ENCODE data around the gene CYP24A1. TPM values are rescaled to one million over a fixed set of nuclear protein-coding genes. Genes with fewer than 3 reads are reported as not detected.

The CYP24A1 gene
- total RNA-seq, 3 donors from 2014 or later (not counting 1 experiment from before 2014, with no cell fraction given), result 0.12 TPM; not detected in 2

DNA sequence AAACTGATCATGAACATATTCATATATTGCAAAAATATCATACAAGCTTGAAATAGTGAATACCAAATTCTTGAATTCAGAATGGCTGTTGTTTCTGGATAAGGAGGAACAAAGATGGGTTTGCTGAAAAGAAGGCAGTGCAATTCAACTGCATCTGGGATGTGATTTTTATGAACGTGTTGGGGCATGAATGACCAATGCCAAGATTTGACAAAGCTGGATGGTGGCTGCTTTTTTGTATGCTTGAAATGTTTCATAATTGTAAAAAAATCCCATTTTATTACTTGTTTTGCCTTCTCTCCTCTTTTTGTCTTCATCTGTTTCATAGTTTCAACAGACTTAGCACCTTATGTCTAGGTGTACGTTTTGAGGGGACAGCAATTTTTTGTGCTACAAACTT is 66.6 kb downstream of the CYP24A1 start:
- intact Hi-C loops (cut with micrococcal nuclease), result no loop called here
- H3K27ac ChIP-seq (ENCODE audit: low read length), result no peak overlapping the region
- peaks cover 0 to 4% of the 10 kb centered on the region in 2 donors for H3K4me1 Mint-ChIP-seq
- H3K4me3 Mint-ChIP-seq, result no peak overlapping the region
- no peak overlapping the region for H3K4me3 ChIP-seq (ENCODE audit: low read length)
- H3K27ac Mint-ChIP-seq, result no peak overlapping the region
- no peaks in the 10 kb centered on the region for H3K36me3 Mint-ChIP-seq
- H3K9me3 ChIP-seq (ENCODE audit: control insufficient read depth, insufficient read depth, low read length), result no peaks in the 10 kb centered on the region
- H3K27me3 Mint-ChIP-seq (ENCODE audit: low read depth in 2 of 2), result peaks cover 0 to 7% of the 10 kb centered on the region in 2 donors
- H3K27me3 ChIP-seq (ENCODE audit: control insufficient read depth, insufficient read depth, low read length), result no peaks in the 10 kb centered on the region
- TF ChIP-seq, protein P1, sequence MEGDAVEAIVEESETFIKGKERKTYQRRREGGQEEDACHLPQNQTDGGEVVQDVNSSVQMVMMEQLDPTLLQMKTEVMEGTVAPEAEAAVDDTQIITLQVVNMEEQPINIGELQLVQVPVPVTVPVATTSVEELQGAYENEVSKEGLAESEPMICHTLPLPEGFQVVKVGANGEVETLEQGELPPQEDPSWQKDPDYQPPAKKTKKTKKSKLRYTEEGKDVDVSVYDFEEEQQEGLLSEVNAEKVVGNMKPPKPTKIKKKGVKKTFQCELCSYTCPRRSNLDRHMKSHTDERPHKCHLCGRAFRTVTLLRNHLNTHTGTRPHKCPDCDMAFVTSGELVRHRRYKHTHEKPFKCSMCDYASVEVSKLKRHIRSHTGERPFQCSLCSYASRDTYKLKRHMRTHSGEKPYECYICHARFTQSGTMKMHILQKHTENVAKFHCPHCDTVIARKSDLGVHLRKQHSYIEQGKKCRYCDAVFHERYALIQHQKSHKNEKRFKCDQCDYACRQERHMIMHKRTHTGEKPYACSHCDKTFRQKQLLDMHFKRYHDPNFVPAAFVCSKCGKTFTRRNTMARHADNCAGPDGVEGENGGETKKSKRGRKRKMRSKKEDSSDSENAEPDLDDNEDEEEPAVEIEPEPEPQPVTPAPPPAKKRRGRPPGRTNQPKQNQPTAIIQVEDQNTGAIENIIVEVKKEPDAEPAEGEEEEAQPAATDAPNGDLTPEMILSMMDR (IDR thresholded peaks at IDR 0.05), result no peak
- no peak for ATAC-seq
- H3K9me3 Mint-ChIP-seq, result no peaks in the 10 kb centered on the region
- H3K36me3 ChIP-seq (ENCODE audit: control insufficient read depth, insufficient read depth, low read length), result no peaks in the 10 kb centered on the region
- 87% methylated on average over 2 of the region's 2 CpGs for WGBS (ENCODE audit: insufficient coverage)
- DNase-seq, result no peak
- H3K4me1 ChIP-seq (ENCODE audit: control insufficient read depth, insufficient read depth, low read length), result no peaks in the 10 kb centered on the region

DNA sequence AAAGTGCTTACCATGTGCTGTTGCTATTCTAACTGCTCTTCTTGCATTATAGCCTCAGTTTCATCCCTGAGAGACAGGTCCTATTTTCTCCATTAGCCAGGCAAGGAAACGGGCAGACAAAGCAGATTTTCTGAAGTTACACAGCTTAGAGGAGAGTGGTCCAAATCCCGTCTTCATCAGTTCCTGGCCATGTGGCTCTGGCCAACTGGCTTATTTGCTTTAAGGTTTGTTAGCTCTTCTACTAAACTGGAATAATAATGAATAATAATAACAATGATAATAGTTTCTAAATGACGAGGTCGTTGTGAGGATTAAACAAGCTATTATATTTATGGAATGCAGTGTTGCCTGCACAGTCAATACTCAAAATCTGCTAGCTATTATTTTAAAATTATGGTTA is 67.6 kb downstream of the CYP24A1 start:
- Histone ChIP-seq H3K36me3 (ENCODE audit: control insufficient read depth, insufficient read depth, low read length) (no peaks in the 10 kb centered on the region), H3K27ac (ENCODE audit: low read length) (no peak overlapping the region), H3K4me1 (ENCODE audit: control insufficient read depth, insufficient read depth, low read length) (no peaks in the 10 kb centered on the region), H3K27me3 (ENCODE audit: control insufficient read depth, insufficient read depth, low read length) (no peaks in the 10 kb centered on the region), H3K9me3 (ENCODE audit: control insufficient read depth, insufficient read depth, low read length) (no peaks in the 10 kb centered on the region), H3K4me3 (ENCODE audit: low read length) (no peak overlapping the region)
- no peak overlapping the region for H3K4me3 Mint-ChIP-seq
- peaks cover 0 to 4% of the 10 kb centered on the region in 2 donors for H3K4me1 Mint-ChIP-seq
- intact Hi-C loops (cut with micrococcal nuclease), result no loop called here
- no peaks in the 10 kb centered on the region for H3K9me3 Mint-ChIP-seq
- no peak overlapping the region for H3K27ac Mint-ChIP-seq
- ATAC-seq, result no peak
- WGBS (ENCODE audit: insufficient coverage), result 94% methylated on average over 2 of the region's 4 CpGs
- peaks cover 0 to 9% of the 10 kb centered on the region in 2 donors for H3K27me3 Mint-ChIP-seq (ENCODE audit: low read depth in 2 of 2)
- no peak for DNase-seq
- no peaks in the 10 kb centered on the region for H3K36me3 Mint-ChIP-seq
- TF ChIP-seq, protein P1 (IDR thresholded peaks at IDR 0.05), result no peak

DNA sequence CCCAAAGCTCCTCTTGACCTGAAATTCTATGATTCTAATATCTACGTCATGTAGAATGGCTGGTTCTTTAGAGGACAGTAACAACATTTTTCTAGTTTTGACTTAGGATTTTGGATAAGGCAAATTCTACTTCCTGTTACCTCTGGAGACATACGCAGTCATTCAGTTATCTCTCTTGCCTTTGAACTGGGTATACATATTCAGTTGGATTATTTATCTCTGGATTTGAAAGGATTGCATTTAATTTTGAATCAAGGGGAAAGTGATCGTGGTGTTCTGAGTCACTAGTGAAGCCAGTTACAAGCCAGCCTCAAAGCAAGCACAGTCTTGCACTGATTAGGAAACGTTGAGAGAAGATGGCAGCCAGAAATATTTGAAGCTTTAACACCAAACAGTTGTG is 68.1 kb downstream of the CYP24A1 start:
- H3K36me3 Mint-ChIP-seq, result no peaks in the 10 kb centered on the region
- Histone ChIP-seq H3K4me3 (ENCODE audit: low read length) (no peak overlapping the region), H3K27me3 (ENCODE audit: control insufficient read depth, insufficient read depth, low read length) (no peaks in the 10 kb centered on the region), H3K27ac (ENCODE audit: low read length) (no peak overlapping the region), H3K4me1 (ENCODE audit: control insufficient read depth, insufficient read depth, low read length) (no peaks in the 10 kb centered on the region), H3K36me3 (ENCODE audit: control insufficient read depth, insufficient read depth, low read length) (no peaks in the 10 kb centered on the region), H3K9me3 (ENCODE audit: control insufficient read depth, insufficient read depth, low read length) (no peaks in the 10 kb centered on the region)
- WGBS (ENCODE audit: insufficient coverage), result 94% methylated on average over 3 of the region's 4 CpGs
- TF ChIP-seq, protein P1 (IDR thresholded peaks at IDR 0.05), result no peak
- ATAC-seq (no peak), DNase-seq (no peak)
- H3K27me3 Mint-ChIP-seq (ENCODE audit: low read depth in 2 of 2), result peaks cover 0 to 9% of the 10 kb centered on the region in 2 donors
- no peaks in the 10 kb centered on the region for H3K9me3 Mint-ChIP-seq
- peaks cover 0 to 4% of the 10 kb centered on the region in 2 donors for H3K4me1 Mint-ChIP-seq
- intact Hi-C loops (cut with micrococcal nuclease), result no loop called here
- H3K27ac Mint-ChIP-seq, result no peak overlapping the region
- H3K4me3 Mint-ChIP-seq, result no peak overlapping the region

DNA sequence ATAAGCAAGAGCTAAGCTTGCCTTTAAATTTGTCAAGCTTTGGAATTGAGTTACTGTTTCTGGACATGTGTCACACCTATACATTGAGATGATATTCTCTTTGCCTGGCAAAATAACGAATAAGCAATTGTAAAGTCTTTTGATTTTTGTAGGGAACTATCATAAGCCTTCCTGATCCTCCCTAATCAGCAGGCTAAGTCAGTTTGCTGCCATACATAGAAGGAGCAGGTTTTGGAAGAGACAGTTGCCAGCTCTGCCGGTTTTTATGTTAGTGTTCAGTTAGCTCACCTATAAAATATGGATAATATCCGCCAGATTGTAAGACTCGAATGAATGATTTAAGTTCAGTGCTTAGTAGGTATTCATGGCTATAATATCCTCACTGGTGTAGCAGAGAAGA is 69.0 kb downstream of the CYP24A1 start:
- ATAC-seq, result no peak
- no peak overlapping the region for H3K27ac Mint-ChIP-seq
- no peaks in the 10 kb centered on the region for H3K9me3 ChIP-seq (ENCODE audit: control insufficient read depth, insufficient read depth, low read length)
- H3K9me3 Mint-ChIP-seq, result no peaks in the 10 kb centered on the region
- H3K4me1 Mint-ChIP-seq, result peaks cover 0 to 4% of the 10 kb centered on the region in 2 donors
- intact Hi-C loops (cut with micrococcal nuclease), result no loop called here
- WGBS (ENCODE audit: insufficient coverage), result 90% methylated on average over 3 of the region's 4 CpGs
- no peaks in the 10 kb centered on the region for H3K27me3 ChIP-seq (ENCODE audit: control insufficient read depth, insufficient read depth, low read length)
- no peaks in the 10 kb centered on the region for H3K4me1 ChIP-seq (ENCODE audit: control insufficient read depth, insufficient read depth, low read length)
- no peak overlapping the region for H3K4me3 ChIP-seq (ENCODE audit: low read length)
- no peaks in the 10 kb centered on the region for H3K36me3 Mint-ChIP-seq
- no peak overlapping the region for H3K4me3 Mint-ChIP-seq
- peaks cover 0 to 9% of the 10 kb centered on the region in 2 donors for H3K27me3 Mint-ChIP-seq (ENCODE audit: low read depth in 2 of 2)
- H3K27ac ChIP-seq (ENCODE audit: low read length), result no peak overlapping the region
- no peak for DNase-seq
- H3K36me3 ChIP-seq (ENCODE audit: control insufficient read depth, insufficient read depth, low read length), result no peaks in the 10 kb centered on the region
- TF ChIP-seq, protein P1 (IDR thresholded peaks at IDR 0.05), result no peak

Data from natural killer cell (primary cell).